HG03097 (cell line): ENCODE measurements around the gene F10.

Source experiments
- ATAC-seq: cut with Tn5 transposase; IDR thresholded peaks from one replicate; pipeline ENCODE4 v1.9.1; 2021; ENCODE audit not compliant: unreplicated experiment, low FRiP score

Gene F10

GRCh38 chr13:113115363-113116205 is 7.0 kb upstream of the F10 start:
- ATAC-seq, result no peak

- ATAC-seq, result no peak
Measured at GRCh38 chr13:113116206-113116800, 6.3 kb upstream of the F10 start.

- ATAC-seq, result no peak
Measured at GRCh38 chr13:113116871-113117271, 5.7 kb upstream of the F10 start.

GRCh38 chr13:113117335-113117872 is 5.2 kb upstream of the F10 start:
- no peak for ATAC-seq

GRCh38 chr13:113117911-113118260 is 4.7 kb upstream of the F10 start:
- ATAC-seq, result no peak

- no peak for ATAC-seq
Measured at GRCh38 chr13:113118261-113119021, 4.2 kb upstream of the F10 start.

GRCh38 chr13:113119166-113119821 is 3.3 kb upstream of the F10 start:
- ATAC-seq, result no peak

GRCh38 chr13:113119822-113120189 is 2.8 kb upstream of the F10 start:
- ATAC-seq, result no peak

GRCh38 chr13:113120300-113121182 is 2.1 kb upstream of the F10 start:
- ATAC-seq, result no peak

- ATAC-seq, result no peak
Measured at GRCh38 chr13:113121183-113121927, 1.2 kb upstream of the F10 start.

- no peak for ATAC-seq
Measured at GRCh38 chr13:113121928-113122471, 599 bp upstream of the F10 start.

- no peak for ATAC-seq
Measured at GRCh38 chr13:113123226-113124201, 915 bp downstream of the F10 start.

- no peak for ATAC-seq
Measured at GRCh38 chr13:113124211-113124970, 1.8 kb downstream of the F10 start.

- no peak for ATAC-seq
Measured at GRCh38 chr13:113125506-113126264, 3.1 kb downstream of the F10 start.

- ATAC-seq, result no peak
Measured at GRCh38 chr13:113126265-113127150, 3.9 kb downstream of the F10 start.
